KMS-11 (cell line): ENCODE measurements around the gene REPIN1.

Experiments used
- H2AFZ ChIP-seq: fragments of 200-600 bp; sonication (generic); 2 replicates; pipeline ENCODE4 v1.6.1; 2016; ENCODE audit warnings: antibody characterized with exemption, mixed run types, low read depth
- H3K27ac ChIP-seq: fragments of 200-600 bp; sonication (generic); 2 replicates; pipeline ENCODE4 v1.6.1; 2016; ENCODE audit warnings: mild to moderate bottlenecking, mixed run types
- H3K27me3 ChIP-seq: fragments of 200-600 bp; sonication (generic); 2 replicates; pipeline ENCODE4 v1.6.1; 2017; ENCODE audit warnings: mild to moderate bottlenecking, low read depth, mixed run types, moderate library complexity; ENCODE audit not compliant: insufficient read depth
- H3K36me3 ChIP-seq: fragments of 200-600 bp; sonication (generic); 2 replicates; pipeline ENCODE4 v1.6.1; 2017; ENCODE audit warnings: mild to moderate bottlenecking, mixed run types; ENCODE audit not compliant: insufficient read depth
- H3K4me1 ChIP-seq: fragments of 200-600 bp; sonication (generic); 2 replicates; pipeline ENCODE4 v1.6.1; 2016; ENCODE audit warnings: mild to moderate bottlenecking, low read depth, mixed run types; ENCODE audit not compliant: poor library complexity, severe bottlenecking
- H3K4me2 ChIP-seq: fragments of 200-600 bp; sonication (generic); 2 replicates; pipeline ENCODE4 v1.7.0; 2016; ENCODE audit warnings: mild to moderate bottlenecking, mixed run types
- H3K4me3 ChIP-seq: fragments of 200-600 bp; sonication (generic); IDR thresholded peaks from 2 replicates; pipeline ENCODE4 v1.6.1; 2017; ENCODE audit warnings: low read depth, low read length, mixed read lengths; ENCODE audit not compliant: insufficient read depth
- H3K79me2 ChIP-seq: fragments of 200-600 bp; sonication (generic); 2 replicates; pipeline ENCODE4 v1.6.1; 2016; ENCODE audit warnings: low read depth, mixed run types; ENCODE audit not compliant: insufficient read depth
- H3K9ac ChIP-seq: fragments of 200-600 bp; sonication (generic); 2 replicates; pipeline ENCODE4 v1.6.1; 2016; ENCODE audit warnings: mild to moderate bottlenecking, mixed run types
- H4K20me1 ChIP-seq: fragments of 200-600 bp; sonication (generic); 2 replicates; pipeline ENCODE4 v1.6.1; 2016; ENCODE audit warnings: mild to moderate bottlenecking, mixed run types; ENCODE audit not compliant: insufficient read depth
- TF ChIP-seq, protein P1 (sequence below): fragments of 200-600 bp; sonication (generic); conservative IDR thresholded peaks from 2 replicates; pipeline ENCODE4 v1.6.1; 2017; ENCODE audit warnings: low read depth, mild to moderate bottlenecking, antibody characterized with exemption, low read length, moderate library complexity, mixed read lengths

REPIN1 gene

DNA sequence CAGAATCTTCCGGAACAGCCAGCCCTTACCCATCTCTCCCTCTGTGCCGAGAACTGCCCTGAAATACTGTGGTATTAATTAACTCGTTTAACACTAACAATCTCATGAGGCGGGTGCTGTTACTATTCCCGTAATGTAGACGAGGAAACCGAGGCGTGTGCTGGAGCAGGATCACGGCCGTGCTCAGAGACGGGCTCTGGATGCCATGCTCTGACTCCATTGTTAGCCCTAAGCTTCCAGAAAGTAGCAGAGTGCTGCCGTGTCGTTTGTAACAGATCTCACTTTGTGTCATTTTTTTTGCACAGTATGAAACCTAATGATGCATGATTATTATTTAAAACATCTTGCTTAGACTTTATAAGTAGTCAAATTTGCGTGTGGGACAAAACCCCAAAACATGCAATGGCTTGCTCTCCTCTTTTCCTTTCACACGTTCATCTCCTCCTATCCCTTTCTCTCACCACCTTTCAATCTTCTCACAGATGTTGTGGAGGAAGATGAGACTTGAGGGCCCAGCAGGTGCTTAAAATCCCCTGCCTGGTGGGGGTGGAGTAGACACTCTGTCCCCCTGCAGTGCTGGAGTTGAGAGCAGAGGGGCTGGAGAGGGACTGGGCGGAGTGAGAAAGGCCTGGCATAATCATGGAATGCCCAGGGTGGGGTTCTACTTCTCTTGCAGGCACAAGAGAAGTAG, 44.8 kb upstream of the REPIN1 start:
- Histone ChIP-seq H3K4me3 (no peak overlapping the region), H3K4me2 (peak overlapping the region; percentile 80), H3K4me1 (peaks cover 46% of the 10 kb centered on the region), H3K36me3 (no peaks in the 10 kb centered on the region; the same call in 1 of the 2 replicates), H3K79me2 (peaks cover 61% of the 10 kb centered on the region), H2AFZ (peak overlapping the region; percentile 76), H3K27me3 (no peaks in the 10 kb centered on the region), H3K27ac (peak overlapping the region; percentile 93), H4K20me1 (no peaks in the 10 kb centered on the region), H3K9ac (peak overlapping the region; percentile 98)
- TF ChIP-seq, protein P1, sequence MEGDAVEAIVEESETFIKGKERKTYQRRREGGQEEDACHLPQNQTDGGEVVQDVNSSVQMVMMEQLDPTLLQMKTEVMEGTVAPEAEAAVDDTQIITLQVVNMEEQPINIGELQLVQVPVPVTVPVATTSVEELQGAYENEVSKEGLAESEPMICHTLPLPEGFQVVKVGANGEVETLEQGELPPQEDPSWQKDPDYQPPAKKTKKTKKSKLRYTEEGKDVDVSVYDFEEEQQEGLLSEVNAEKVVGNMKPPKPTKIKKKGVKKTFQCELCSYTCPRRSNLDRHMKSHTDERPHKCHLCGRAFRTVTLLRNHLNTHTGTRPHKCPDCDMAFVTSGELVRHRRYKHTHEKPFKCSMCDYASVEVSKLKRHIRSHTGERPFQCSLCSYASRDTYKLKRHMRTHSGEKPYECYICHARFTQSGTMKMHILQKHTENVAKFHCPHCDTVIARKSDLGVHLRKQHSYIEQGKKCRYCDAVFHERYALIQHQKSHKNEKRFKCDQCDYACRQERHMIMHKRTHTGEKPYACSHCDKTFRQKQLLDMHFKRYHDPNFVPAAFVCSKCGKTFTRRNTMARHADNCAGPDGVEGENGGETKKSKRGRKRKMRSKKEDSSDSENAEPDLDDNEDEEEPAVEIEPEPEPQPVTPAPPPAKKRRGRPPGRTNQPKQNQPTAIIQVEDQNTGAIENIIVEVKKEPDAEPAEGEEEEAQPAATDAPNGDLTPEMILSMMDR: no peak

DNA sequence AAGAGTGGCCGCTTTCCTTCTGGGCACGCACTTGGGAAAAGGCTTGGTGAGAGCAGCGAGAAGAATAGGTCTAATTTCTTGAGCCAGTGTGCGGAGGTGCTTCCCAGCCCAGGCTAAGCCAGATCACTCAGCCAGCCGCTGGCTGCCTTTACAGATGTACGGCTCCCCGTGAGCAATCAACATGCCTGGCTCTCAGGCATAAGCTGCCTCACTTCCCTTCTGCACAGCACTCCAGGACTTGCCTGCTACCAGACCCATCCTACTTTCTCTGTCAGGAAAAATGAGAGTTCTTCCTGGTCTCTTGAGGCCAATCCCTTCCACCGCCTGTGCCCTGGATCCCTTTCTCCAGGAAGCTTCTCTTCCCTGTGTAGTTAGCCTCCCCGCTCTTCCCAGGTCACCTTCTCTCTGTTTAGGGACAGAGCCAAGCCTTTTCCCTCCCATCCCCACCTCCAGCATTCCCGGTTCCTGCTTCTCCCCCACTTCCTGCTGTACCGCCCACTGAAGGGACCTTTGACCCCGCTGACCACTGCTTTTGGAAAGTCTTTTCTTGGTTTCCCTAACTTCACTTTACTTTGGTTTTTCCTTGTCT, 44.2 kb upstream of the REPIN1 start:
- TF ChIP-seq, protein P1: no peak
- Histone ChIP-seq H3K79me2 (peaks cover 56% of the 10 kb centered on the region), H3K36me3 (no peaks in the 10 kb centered on the region; the same call in 1 of the 2 replicates), H3K27ac (peak overlapping the region; percentile 93), H3K27me3 (no peaks in the 10 kb centered on the region), H3K4me3 (no peak overlapping the region), H3K4me1 (peaks cover 39% of the 10 kb centered on the region), H3K4me2 (peak overlapping the region; percentile 80), H4K20me1 (no peaks in the 10 kb centered on the region), H3K9ac (peak overlapping the region; percentile 98; the same call in 1 of the 2 replicates), H2AFZ (no peak overlapping the region)

- Histone ChIP-seq H4K20me1 (no peaks in the 10 kb centered on the region), H3K9ac (no peak overlapping the region), H3K27me3 (no peaks in the 10 kb centered on the region), H3K4me3 (no peak overlapping the region), H3K36me3 (no peaks in the 10 kb centered on the region; the same call in 1 of the 2 replicates), H3K4me2 (no peak overlapping the region; the same call in 1 of the 2 replicates), H3K4me1 (peaks cover 32% of the 10 kb centered on the region), H3K79me2 (peaks cover 49% of the 10 kb centered on the region), H2AFZ (no peak overlapping the region), H3K27ac (no peak overlapping the region)
- TF ChIP-seq, protein P1: no peak
Measured at GRCh38 chr7:150325110-150325611, 43.5 kb upstream of the REPIN1 start.

DNA sequence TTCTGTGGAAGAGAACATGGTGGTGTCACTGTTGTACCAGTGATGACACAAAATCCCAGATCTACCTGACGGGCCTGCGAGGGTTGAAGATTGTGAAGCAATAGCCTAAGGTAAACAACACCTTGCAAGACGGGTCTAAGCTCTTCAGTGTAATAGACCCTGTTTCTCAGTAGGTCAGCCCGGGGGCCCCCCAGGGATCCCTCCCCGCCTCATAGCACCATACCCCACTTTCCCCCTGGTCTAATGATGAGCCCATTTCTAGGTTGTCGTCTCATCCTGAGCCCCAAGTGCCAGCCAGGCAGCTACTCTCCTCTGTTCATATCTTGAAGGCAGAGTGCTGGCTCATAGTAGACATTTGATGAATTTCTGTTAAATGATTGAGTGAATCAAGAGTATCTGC, 42.7 kb upstream of the REPIN1 start:
- peaks cover 45% of the 10 kb centered on the region for H3K79me2 ChIP-seq
- H3K4me3 ChIP-seq: no peak overlapping the region
- no peaks in the 10 kb centered on the region; the same call in 1 of the 2 replicates for H3K36me3 ChIP-seq
- H3K27me3 ChIP-seq: no peaks in the 10 kb centered on the region
- H3K4me1 ChIP-seq: peaks cover 25% of the 10 kb centered on the region
- TF ChIP-seq, protein P1: no peak
- no peaks in the 10 kb centered on the region for H4K20me1 ChIP-seq
- H3K9ac ChIP-seq: no peak overlapping the region
- no peak overlapping the region for H2AFZ ChIP-seq
- H3K4me2 ChIP-seq: no peak overlapping the region
- H3K27ac ChIP-seq: no peak overlapping the region
